MG63 (cell line): ENCODE results near the gene DAPK1. TPM values are rescaled to one million over a fixed set of nuclear protein-coding genes. Genes with fewer than 3 reads are reported as not detected.

ENCODE experiments used
- DNase-seq: peaks from one replicate; pipeline ENCODE4 v3.0.0-alpha.2; 2020
- H3K27me3 ChIP-seq: fragments of 250-450 bp; sonication (Bioruptor Pico); 2 replicates; pipeline ENCODE4 v1.5.1; 2020; ENCODE audit warnings: mild to moderate bottlenecking, moderate library complexity
- H3K36me3 ChIP-seq: fragments of 250-450 bp; sonication (Bioruptor Pico); 2 replicates; pipeline ENCODE4 v1.5.1; 2020; ENCODE audit warnings: mild to moderate bottlenecking, moderate library complexity
- H3K4me3 ChIP-seq: fragments of 250-450 bp; sonication (Bioruptor Pico); 2 replicates; pipeline ENCODE4 v1.5.1; 2020; ENCODE audit warnings: mild to moderate bottlenecking, moderate library complexity
- H3K9me3 ChIP-seq: fragments of 250-450 bp; sonication (Bioruptor Pico); 2 replicates; pipeline ENCODE4 v1.5.1; 2020; ENCODE audit warnings: mild to moderate bottlenecking, moderate library complexity
- total RNA-seq: library from RNA; depleted of rRNA; stranded (reverse); fragments of >200 nt; shearing (Covaris generic); gene quantifications from 2 replicates; pipeline ENCODE4 v1.2.3, GENCODE V29; 2014; ENCODE audit warnings: low replicate concordance

The DAPK1 gene
- total RNA-seq, 1 experiment from 2014 or later: 36.4 TPM

- Histone ChIP-seq H3K27me3 (no peaks in the 10 kb centered on the region), H3K4me3 (no peak overlapping the region), H3K36me3 (peaks cover 47% of the 10 kb centered on the region), H3K9me3 (no peaks in the 10 kb centered on the region)
- no peak for DNase-seq
Measured at GRCh38 chr9:87681271-87682061, 183.8 kb downstream of the DAPK1 start.

GRCh38 chr9:87682085-87682484 is 184.4 kb downstream of the DAPK1 start:
- Histone ChIP-seq H3K27me3 (no peaks in the 10 kb centered on the region), H3K9me3 (no peaks in the 10 kb centered on the region), H3K4me3 (no peak overlapping the region), H3K36me3 (peaks cover 52% of the 10 kb centered on the region)
- no peak for DNase-seq

GRCh38 chr9:87682618-87683017 is 185.0 kb downstream of the DAPK1 start:
- H3K9me3 ChIP-seq: no peaks in the 10 kb centered on the region
- no peak for DNase-seq
- H3K4me3 ChIP-seq: no peak overlapping the region
- H3K27me3 ChIP-seq: no peaks in the 10 kb centered on the region
- peaks cover 57% of the 10 kb centered on the region for H3K36me3 ChIP-seq

- Histone ChIP-seq H3K4me3 (no peak overlapping the region), H3K36me3 (peaks cover 66% of the 10 kb centered on the region), H3K9me3 (no peaks in the 10 kb centered on the region), H3K27me3 (no peaks in the 10 kb centered on the region)
- DNase-seq: no peak
Measured at GRCh38 chr9:87683751-87684626, 186.3 kb downstream of the DAPK1 start.

- no peak overlapping the region for H3K4me3 ChIP-seq
- no peak for DNase-seq
- no peaks in the 10 kb centered on the region for H3K27me3 ChIP-seq
- H3K9me3 ChIP-seq: no peaks in the 10 kb centered on the region
- H3K36me3 ChIP-seq: peaks cover 73% of the 10 kb centered on the region
Measured at GRCh38 chr9:87684627-87685219, 187.1 kb downstream of the DAPK1 start.

- DNase-seq: no peak
- no peaks in the 10 kb centered on the region for H3K9me3 ChIP-seq
- H3K27me3 ChIP-seq: no peaks in the 10 kb centered on the region
- H3K4me3 ChIP-seq: no peak overlapping the region
- peaks cover 71% of the 10 kb centered on the region for H3K36me3 ChIP-seq
Measured at GRCh38 chr9:87685441-87685840, 187.8 kb downstream of the DAPK1 start.

GRCh38 chr9:87685871-87686519 is 188.3 kb downstream of the DAPK1 start:
- Histone ChIP-seq H3K27me3 (no peaks in the 10 kb centered on the region), H3K9me3 (no peaks in the 10 kb centered on the region), H3K4me3 (no peak overlapping the region), H3K36me3 (peaks cover 69% of the 10 kb centered on the region)
- DNase-seq: no peak

GRCh38 chr9:87686520-87687090 is 188.9 kb downstream of the DAPK1 start:
- Histone ChIP-seq H3K9me3 (no peaks in the 10 kb centered on the region), H3K4me3 (no peak overlapping the region), H3K36me3 (peaks cover 70% of the 10 kb centered on the region), H3K27me3 (no peaks in the 10 kb centered on the region)
- no peak for DNase-seq

- Histone ChIP-seq H3K36me3 (peaks cover 65% of the 10 kb centered on the region), H3K9me3 (no peaks in the 10 kb centered on the region; the same call in 1 of the 2 replicates), H3K4me3 (no peak overlapping the region), H3K27me3 (no peaks in the 10 kb centered on the region)
- no peak for DNase-seq
Measured at GRCh38 chr9:87687207-87687606, 189.5 kb downstream of the DAPK1 start.

GRCh38 chr9:87694236-87694755 is 196.6 kb downstream of the DAPK1 start:
- Histone ChIP-seq H3K27me3 (no peaks in the 10 kb centered on the region), H3K9me3 (peaks cover 3% of the 10 kb centered on the region; the same call in 1 of the 2 replicates), H3K36me3 (peaks cover 64% of the 10 kb centered on the region), H3K4me3 (no peak overlapping the region)
- no peak for DNase-seq

- Histone ChIP-seq H3K27me3 (no peaks in the 10 kb centered on the region), H3K9me3 (peaks cover 3% of the 10 kb centered on the region; the same call in 1 of the 2 replicates), H3K4me3 (no peak overlapping the region), H3K36me3 (peaks cover 69% of the 10 kb centered on the region)
- no peak for DNase-seq
Measured at GRCh38 chr9:87695523-87695922, 197.9 kb downstream of the DAPK1 start.

- H3K4me3 ChIP-seq: no peak overlapping the region
- H3K27me3 ChIP-seq: no peaks in the 10 kb centered on the region
- no peak for DNase-seq
- H3K9me3 ChIP-seq: peaks cover 3% of the 10 kb centered on the region; the same call in 1 of the 2 replicates
- H3K36me3 ChIP-seq: peaks cover 69% of the 10 kb centered on the region
Measured at GRCh38 chr9:87696641-87697040, 199.0 kb downstream of the DAPK1 start.

GRCh38 chr9:87698069-87698809 is 200.6 kb downstream of the DAPK1 start:
- Histone ChIP-seq H3K9me3 (peaks cover 2% of the 10 kb centered on the region; the same call in 1 of the 2 replicates), H3K4me3 (no peak overlapping the region), H3K36me3 (peaks cover 70% of the 10 kb centered on the region), H3K27me3 (no peaks in the 10 kb centered on the region)
- no peak for DNase-seq

- no peak overlapping the region for H3K4me3 ChIP-seq
- DNase-seq: no peak
- H3K27me3 ChIP-seq: no peaks in the 10 kb centered on the region
- H3K36me3 ChIP-seq: peaks cover 80% of the 10 kb centered on the region
- H3K9me3 ChIP-seq: no peaks in the 10 kb centered on the region
Measured at GRCh38 chr9:87699835-87700234, 202.2 kb downstream of the DAPK1 start.

- Histone ChIP-seq H3K36me3 (peaks cover 82% of the 10 kb centered on the region), H3K9me3 (no peaks in the 10 kb centered on the region), H3K27me3 (no peaks in the 10 kb centered on the region), H3K4me3 (no peak overlapping the region)
- DNase-seq: no peak
Measured at GRCh38 chr9:87701491-87701890, 203.8 kb downstream of the DAPK1 start.
